ENCODE results near the gene TAC3. TPM values are rescaled to one million over a fixed set of nuclear protein-coding genes. Genes with fewer than 3 reads are reported as not detected.

TAC3 gene
- total and polyA plus RNA-seq, 2 of the 8 experiments (the other 6 are each of a cell fraction or from before 2014, with no cell fraction given): 9.7 to 45.3 TPM

DNA sequence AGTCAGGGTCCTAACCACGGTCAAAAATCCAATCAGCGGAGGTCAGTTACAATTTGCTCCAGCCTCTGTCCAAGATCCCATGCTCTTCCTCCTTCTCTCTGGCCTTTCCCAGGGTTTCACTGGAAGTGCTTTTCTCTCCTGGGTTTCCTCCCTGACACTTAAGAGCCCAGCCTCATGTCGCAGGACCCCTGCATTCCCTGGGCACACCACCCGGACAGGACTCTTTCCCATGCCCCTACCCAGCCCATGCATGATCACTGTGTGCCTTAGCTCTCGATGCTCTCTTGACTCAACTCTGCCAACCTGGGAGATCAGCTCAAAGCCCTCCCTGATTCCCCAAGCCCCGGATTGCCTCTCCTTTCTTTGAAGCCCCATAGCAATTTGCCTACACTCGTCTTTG is 15.5 kb upstream of the TAC3 start (continued):
- TF ChIP-seq MAX (IDR thresholded peaks at IDR 0.05) (no peak), SP4 (IDR thresholded peaks at IDR 0.05; ENCODE audit: low read length) (no peak), HDAC2 (IDR thresholded peaks at IDR 0.05; ENCODE audit: borderline replicate concordance in 1 of 2, low read depth in 2 of 2, low read length in 2 of 2) (no peak), MAFK (IDR thresholded peaks at IDR 0.05; ENCODE audit: low read depth, low read length) (no peak), POLR2AphosphoS5 (IDR thresholded peaks at IDR 0.05; ENCODE audit: low read depth, low read length) (no peak)

Measured in H1 (cell line).